Activated T-helper 17 cell treated with anti-CD3 and anti-CD28 coated beads, Interleukin-2, amount 50 U/mL, for 72 hours (primary cell): ENCODE data around the gene TRAM2. TPM values are rescaled to one million over a fixed set of nuclear protein-coding genes. Genes with fewer than 3 reads are reported as not detected.

ENCODE experiments used
- ATAC-seq: fragments of 150-1000 bp; cut with Tn5 transposase; replicated peaks from 2 replicates; pipeline ENCODE4 v1.10.0; 2021; ENCODE audit warnings: mild to moderate bottlenecking, moderate library complexity
- H3K27ac Mint-ChIP-seq: one replicate; pipeline ENCODE4 v1.8.0; 2022; ENCODE audit warnings: mixed read lengths
- H3K27me3 Mint-ChIP-seq: one replicate; pipeline ENCODE4 v1.8.0; 2022; ENCODE audit warnings: mixed read lengths
- H3K36me3 Mint-ChIP-seq: one replicate; pipeline ENCODE4 v1.8.0; 2022; ENCODE audit warnings: low read depth, mild to moderate bottlenecking, mixed read lengths
- H3K4me1 Mint-ChIP-seq: one replicate; pipeline ENCODE4 v1.8.0; 2022; ENCODE audit warnings: mixed read lengths
- H3K4me3 Mint-ChIP-seq: one replicate; pipeline ENCODE4 v1.8.0; 2022; ENCODE audit warnings: mild to moderate bottlenecking, mixed read lengths
- H3K9me3 Mint-ChIP-seq: one replicate; pipeline ENCODE4 v1.8.0; 2022; ENCODE audit warnings: mixed read lengths
- total RNA-seq, 2 donors: library from RNA; stranded (reverse); gene quantifications; one replicate each; pipeline ENCODE4 v1.2.3, GENCODE V29; 2022

TRAM2 gene
- total RNA-seq, 2 donors from 2014 or later = 1.7 to 5.4 TPM

DNA sequence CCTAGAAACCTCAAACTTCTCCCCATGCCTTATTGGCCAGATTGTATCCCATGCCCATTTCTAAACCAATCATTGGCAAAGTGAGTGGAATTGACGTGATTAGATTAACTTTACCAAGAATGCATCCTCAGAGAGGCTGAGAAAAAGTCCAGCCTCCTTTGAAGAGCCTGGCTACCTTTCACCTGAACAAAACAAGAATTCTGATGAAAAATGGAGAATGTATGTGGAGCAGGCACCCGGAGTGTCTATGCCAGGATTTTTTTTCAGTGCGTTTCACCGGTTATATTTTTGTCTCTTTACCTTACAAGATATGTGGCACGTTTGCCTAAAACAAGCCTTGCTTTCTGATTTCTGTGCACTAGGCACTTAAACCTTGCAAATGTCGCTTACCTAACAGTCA lies 6.1 kb upstream of the TRAM2 start:
- H3K36me3 Mint-ChIP-seq = no peaks in the 10 kb centered on the region
- no peaks in the 10 kb centered on the region for H3K4me1 Mint-ChIP-seq
- H3K27ac Mint-ChIP-seq = no peak overlapping the region
- no peaks in the 10 kb centered on the region for H3K9me3 Mint-ChIP-seq
- H3K27me3 Mint-ChIP-seq = no peaks in the 10 kb centered on the region
- ATAC-seq = no peak
- no peak overlapping the region for H3K4me3 Mint-ChIP-seq

DNA sequence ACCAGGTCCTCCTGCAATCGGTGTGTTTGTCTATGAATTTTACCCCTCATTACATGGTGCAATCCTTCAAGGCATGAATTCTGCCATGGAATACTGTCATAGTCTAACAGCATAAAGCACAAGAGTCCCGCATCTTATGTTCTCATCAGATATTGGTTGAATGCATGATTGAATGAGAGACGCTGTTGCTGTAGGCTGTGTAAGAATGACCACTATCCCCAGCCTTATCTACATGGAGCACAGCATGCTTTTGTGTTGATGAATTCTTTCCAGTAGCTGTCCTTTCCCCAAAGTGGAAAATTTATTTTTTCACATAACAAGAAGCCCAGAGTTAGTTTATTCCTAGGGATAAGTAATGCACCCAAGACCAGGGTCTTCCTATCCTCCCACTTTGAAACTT lies 5.6 kb upstream of the TRAM2 start:
- ATAC-seq = no peak
- no peak overlapping the region for H3K4me3 Mint-ChIP-seq
- H3K27me3 Mint-ChIP-seq = no peaks in the 10 kb centered on the region
- H3K27ac Mint-ChIP-seq = no peak overlapping the region
- no peaks in the 10 kb centered on the region for H3K36me3 Mint-ChIP-seq
- H3K4me1 Mint-ChIP-seq = no peaks in the 10 kb centered on the region
- no peaks in the 10 kb centered on the region for H3K9me3 Mint-ChIP-seq

DNA sequence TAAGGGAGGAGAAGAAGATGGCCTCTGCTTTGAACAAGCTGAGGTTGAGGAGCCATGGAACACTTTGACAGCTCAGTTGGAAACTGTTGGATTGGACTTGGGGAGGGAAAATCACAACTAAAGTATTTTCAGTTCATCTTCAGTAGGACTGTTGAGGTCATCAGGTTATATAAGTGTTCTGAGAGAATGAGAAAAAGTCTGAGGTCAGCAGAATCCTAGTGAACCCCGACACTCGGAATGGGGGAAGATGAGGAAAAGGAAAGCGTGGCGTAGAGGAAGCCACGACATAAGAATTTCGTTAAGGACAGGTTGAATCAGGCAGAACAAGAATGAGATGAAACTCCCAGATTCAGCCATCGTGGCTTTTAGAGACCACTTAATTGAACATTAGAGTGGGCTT lies 4.0 kb upstream of the TRAM2 start:
- no peak for ATAC-seq
- Mint-ChIP-seq H3K27me3 (no peaks in the 10 kb centered on the region), H3K4me1 (peaks cover 4% of the 10 kb centered on the region), H3K27ac (no peak overlapping the region), H3K4me3 (no peak overlapping the region), H3K36me3 (no peaks in the 10 kb centered on the region), H3K9me3 (no peaks in the 10 kb centered on the region)

DNA sequence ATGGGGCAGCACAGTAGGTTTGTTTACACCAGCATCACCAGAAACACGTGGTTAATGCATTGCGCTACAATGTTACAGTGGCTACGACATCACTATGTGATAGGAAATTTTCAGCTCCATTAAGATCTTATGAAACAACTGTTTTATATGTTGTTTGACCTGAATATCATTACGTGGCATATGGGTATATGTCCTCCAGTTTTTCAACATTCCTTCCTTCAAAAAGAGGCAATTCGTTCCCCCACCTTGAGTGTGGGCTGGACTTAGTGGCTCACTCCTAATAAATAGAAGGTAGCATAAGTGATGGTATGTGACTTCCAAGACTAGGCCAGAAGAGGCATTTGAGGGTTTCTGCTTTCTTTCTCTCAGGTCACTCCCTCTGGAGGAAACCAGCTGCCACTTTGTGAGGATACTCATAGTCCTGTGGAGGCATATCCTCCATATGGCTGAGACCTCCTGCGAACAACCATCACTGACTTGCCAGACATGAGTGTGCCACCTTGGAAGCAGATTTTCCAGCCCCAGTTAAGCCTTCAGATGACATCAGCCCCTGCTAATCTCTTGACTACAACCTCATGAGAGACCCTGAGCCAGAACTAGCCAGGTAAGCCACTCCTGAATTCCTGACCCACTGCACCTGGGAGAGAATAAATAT lies 2.3 kb upstream of the TRAM2 start:
- peaks cover 19% of the 10 kb centered on the region for H3K4me1 Mint-ChIP-seq
- no peak for ATAC-seq
- no peaks in the 10 kb centered on the region for H3K9me3 Mint-ChIP-seq
- peak overlapping the region; percentile 59 for H3K4me3 Mint-ChIP-seq
- H3K27ac Mint-ChIP-seq = no peak overlapping the region
- H3K36me3 Mint-ChIP-seq = no peaks in the 10 kb centered on the region
- H3K27me3 Mint-ChIP-seq = no peaks in the 10 kb centered on the region

DNA sequence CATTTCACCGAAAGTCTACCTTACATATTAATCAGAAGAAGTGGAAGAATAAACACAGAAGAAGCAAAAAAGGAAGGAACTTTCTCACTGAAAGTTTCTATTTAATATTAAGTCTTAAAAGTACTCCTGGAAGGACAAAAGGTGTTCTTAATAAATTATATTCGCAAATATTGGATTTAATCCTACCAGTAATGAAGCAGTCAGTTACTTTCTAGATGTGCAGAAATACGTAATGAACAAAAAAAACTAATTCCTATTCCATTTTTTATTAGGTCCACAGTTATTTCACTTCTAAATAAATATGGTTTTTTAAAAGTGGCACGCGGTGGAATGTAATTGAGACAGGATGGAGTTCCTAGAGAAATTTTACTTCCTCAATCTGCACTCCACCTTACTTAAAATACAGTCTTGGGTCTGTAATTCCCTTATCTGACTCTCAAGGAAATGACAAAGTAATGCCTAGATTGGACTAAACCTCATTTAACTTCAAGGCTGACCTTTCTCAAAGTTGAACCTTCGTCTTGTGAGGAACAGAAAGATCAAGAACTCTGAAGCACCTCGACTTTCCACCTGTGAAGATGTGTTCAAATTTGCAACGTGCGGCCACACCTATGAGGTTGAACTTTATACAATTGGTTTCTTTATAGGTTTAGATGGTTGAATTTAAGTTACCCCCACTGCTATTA lies 1.1 kb upstream of the TRAM2 start:
- peaks cover 22% of the 10 kb centered on the region for H3K4me1 Mint-ChIP-seq
- H3K27me3 Mint-ChIP-seq = no peaks in the 10 kb centered on the region
- no peak overlapping the region for H3K27ac Mint-ChIP-seq
- H3K36me3 Mint-ChIP-seq = no peaks in the 10 kb centered on the region
- H3K9me3 Mint-ChIP-seq = no peaks in the 10 kb centered on the region
- ATAC-seq = no peak
- peak overlapping the region; percentile 59 for H3K4me3 Mint-ChIP-seq

DNA sequence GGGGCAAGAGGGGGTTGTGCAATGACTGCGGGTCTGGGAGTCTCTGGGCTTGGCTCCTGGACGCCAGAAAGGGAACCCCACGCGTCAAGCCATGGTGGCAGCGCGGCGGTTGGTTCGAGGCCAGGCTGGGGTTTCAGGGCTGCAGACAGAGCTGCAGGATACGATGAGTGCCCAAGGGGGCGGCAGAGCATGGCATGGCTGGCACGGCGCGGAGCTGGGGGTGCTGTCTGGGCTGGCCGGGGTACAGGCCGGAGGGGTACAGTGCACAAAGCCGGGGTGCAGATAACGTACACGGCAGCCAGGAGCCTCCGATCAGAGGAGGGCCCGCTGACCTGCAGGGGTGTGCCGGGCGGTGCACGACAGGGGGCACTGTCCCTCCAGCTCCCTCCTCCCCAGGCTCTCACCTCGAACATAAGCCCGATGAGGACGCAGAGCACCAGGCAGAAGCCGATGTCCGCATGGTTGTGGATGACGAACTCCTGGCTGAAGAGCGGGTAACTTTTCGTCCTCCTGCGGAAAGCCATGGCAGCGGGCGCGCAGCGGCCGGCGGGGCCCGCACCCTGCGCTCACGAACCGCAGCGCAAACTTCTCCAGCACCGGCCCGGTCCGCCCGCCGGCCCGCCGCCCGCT lies 353 bp downstream of the TRAM2 start:
- Mint-ChIP-seq H3K27me3 (no peaks in the 10 kb centered on the region), H3K36me3 (no peaks in the 10 kb centered on the region), H3K4me1 (peaks cover 22% of the 10 kb centered on the region), H3K4me3 (peak overlapping the region; percentile 65), H3K27ac (peak overlapping the region; percentile 56), H3K9me3 (no peaks in the 10 kb centered on the region)
- ATAC-seq = peak; percentile 77

DNA sequence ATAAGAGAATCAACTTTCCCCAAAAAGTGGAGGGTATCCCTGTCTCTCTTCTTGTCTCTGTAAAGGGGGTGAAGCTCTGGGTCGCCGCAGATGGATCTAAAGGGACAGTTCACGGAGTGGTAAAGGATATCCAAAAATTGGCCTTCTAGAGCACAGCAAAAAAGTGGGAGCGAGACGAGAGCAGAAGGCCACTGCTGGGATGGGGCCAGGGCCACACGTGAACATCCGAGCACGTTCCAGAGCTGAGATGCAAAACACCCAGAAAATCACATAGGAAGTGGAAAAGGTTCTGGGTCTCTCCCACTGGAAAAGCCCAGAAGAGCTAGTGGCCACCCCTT lies 837 bp downstream of the TRAM2 start:
- Mint-ChIP-seq H3K4me3 (peak overlapping the region; percentile 65), H3K9me3 (no peaks in the 10 kb centered on the region), H3K4me1 (peaks cover 22% of the 10 kb centered on the region), H3K27me3 (no peaks in the 10 kb centered on the region), H3K36me3 (no peaks in the 10 kb centered on the region), H3K27ac (peak overlapping the region; percentile 56)
- no peak for ATAC-seq

DNA sequence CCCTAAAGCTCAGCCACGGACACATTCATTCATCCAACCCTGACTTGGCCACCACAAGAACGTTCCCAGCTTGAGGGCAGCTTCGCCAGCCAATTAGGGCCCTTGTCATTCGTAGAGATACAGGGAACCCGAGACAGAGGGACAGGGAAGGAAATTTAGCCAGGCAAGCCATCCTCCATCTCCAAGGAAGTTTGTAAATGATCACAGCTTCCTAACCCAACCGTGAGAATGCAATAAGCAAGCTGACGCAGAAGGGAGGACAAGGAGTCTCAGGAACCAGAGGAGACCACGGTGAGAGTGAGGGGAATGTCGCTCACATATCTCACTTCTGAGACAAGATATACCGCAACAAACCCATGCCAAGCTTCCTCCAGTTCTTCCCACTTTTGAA lies 1.4 kb downstream of the TRAM2 start:
- H3K36me3 Mint-ChIP-seq = no peaks in the 10 kb centered on the region
- H3K9me3 Mint-ChIP-seq = no peaks in the 10 kb centered on the region
- H3K4me3 Mint-ChIP-seq = peak overlapping the region; percentile 65
- no peaks in the 10 kb centered on the region for H3K27me3 Mint-ChIP-seq
- H3K4me1 Mint-ChIP-seq = peaks cover 22% of the 10 kb centered on the region
- peak overlapping the region; percentile 56 for H3K27ac Mint-ChIP-seq
- ATAC-seq = no peak

DNA sequence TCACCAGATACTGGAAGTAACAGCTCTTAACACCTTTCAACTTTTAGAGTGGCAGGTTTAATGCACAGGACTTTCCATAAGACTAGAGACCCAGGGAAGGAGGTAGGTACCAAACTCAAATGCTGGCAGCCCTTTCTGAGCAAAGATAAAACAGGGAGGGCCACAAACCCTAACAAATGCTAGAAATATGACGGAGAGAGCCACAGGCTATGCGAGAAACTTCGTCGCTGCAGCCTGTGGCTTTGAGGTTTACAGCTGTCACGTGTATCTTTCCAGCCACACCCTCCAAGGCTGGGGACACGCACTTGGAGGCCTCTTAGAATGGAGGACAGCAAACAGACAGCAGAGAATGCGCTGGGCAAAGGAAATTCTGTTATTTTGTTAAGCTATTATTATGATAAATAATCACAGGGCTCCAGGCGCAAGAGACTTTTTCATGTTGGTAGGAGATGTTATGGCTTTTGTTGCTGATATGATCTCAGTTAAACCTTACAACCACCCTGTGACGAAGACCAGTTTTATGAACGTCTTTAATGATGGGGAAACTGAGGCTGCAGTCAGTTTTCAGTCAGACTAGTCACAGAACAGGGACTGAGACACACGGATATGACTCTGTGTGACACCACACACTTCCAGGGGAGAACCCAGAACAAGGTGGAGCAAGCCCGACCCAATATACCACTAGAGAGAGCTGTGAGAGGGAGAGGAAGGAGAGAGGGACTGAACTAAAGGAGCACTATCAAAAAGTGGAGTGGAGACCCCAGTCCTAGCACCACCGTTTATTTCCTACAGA lies 2.0 kb downstream of the TRAM2 start:
- Mint-ChIP-seq H3K9me3 (no peaks in the 10 kb centered on the region), H3K4me3 (peak overlapping the region; percentile 65), H3K36me3 (no peaks in the 10 kb centered on the region), H3K27ac (peak overlapping the region; percentile 67), H3K4me1 (peaks cover 22% of the 10 kb centered on the region), H3K27me3 (no peaks in the 10 kb centered on the region)
- peak; percentile 59 for ATAC-seq

DNA sequence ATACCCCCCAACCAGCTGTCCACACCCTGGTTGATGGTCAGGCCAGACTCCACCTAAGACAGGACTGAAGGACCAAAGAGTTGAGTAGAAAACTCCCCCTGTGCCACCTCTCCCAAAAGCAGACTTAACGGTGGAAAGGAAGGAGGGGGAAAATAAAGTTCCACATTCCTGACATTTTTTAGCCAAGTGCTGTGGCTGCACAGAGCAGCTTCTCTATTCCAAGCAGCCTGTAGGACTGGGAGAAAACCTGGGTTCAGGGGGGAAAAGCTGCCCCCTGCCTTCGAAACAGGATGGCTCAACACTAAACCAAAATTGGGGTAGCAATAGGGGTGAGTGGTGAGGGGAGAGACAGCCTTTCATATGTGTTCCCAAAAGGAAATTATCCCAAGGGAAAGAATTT lies 3.6 kb downstream of the TRAM2 start:
- ATAC-seq = no peak
- Mint-ChIP-seq H3K27me3 (no peaks in the 10 kb centered on the region), H3K27ac (no peak overlapping the region), H3K4me3 (no peak overlapping the region), H3K4me1 (peaks cover 23% of the 10 kb centered on the region), H3K9me3 (no peaks in the 10 kb centered on the region), H3K36me3 (no peaks in the 10 kb centered on the region)

DNA sequence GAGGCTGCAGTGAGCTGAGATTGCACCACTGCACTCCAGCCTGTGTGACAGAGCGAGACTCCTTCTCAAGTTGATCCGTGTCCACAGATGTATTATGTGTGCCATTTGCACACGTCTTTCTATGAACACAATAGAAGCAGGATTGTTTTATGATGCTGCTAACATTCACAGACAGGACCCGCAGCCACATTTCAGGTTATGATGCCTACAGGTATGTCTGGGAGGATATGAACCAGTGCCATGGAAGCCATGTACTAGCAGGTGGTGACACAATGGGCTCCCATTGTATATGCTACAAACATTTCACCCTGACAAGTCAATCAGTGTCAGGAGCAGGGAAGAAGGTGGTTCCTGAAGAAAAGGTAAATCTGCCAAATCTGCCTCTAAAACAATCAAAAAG lies 4.3 kb downstream of the TRAM2 start:
- no peak overlapping the region for H3K4me3 Mint-ChIP-seq
- H3K4me1 Mint-ChIP-seq = peaks cover 26% of the 10 kb centered on the region
- no peaks in the 10 kb centered on the region for H3K27me3 Mint-ChIP-seq
- H3K36me3 Mint-ChIP-seq = no peaks in the 10 kb centered on the region
- no peak for ATAC-seq
- no peak overlapping the region for H3K27ac Mint-ChIP-seq
- H3K9me3 Mint-ChIP-seq = no peaks in the 10 kb centered on the region

DNA sequence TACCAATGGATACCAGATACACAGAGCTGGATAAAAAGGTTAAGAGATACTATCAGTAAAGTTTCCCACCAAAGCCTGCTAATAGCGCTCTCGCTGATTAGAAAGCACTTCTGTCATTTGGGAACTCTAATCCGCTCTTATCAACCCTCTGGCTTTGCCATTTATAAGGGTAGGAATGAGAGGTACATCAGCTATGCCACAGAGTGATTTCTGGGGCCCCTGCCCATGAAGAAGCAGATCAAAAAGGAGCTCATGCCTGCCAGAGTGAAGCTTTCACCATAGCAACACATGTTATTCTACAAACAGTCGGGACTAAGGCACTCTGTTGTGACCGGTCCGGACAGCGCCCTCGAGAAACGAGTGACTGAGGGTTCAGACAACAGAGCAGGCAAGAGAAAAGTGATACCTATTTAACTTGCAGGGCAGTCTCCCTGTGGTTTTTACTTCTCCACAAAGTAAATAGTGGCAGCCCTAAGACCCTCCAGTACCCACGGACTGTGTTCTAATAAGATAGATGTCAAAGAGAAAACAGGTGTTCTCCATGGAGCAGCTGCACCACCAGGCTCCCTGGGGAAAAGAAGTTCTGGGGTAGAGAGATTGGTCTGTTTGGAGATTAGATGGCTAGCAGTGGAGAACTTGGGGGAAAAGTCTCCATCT lies 5.6 kb downstream of the TRAM2 start:
- Mint-ChIP-seq H3K4me3 (no peak overlapping the region), H3K36me3 (no peaks in the 10 kb centered on the region), H3K27me3 (no peaks in the 10 kb centered on the region), H3K9me3 (no peaks in the 10 kb centered on the region), H3K4me1 (peaks cover 32% of the 10 kb centered on the region), H3K27ac (no peak overlapping the region)
- ATAC-seq = no peak

DNA sequence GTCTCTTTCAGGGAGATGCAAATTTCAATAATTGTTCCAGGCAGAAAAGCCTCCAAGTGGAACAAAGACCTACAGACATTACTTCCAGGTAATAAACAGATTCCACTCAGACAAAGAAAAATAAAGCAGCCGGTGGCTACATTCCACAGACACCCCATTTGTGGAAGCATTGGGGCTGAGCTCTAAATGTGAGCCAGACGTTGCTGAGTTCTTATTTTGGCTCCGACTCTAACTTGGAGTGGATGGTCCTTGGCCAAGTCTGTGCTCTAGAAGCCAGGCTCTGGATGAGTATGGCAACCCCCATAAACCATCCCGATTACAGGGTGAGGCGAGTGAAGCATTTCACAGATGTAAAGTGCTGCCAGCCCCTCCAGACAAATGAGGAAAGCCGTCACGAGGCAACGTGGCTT lies 6.6 kb downstream of the TRAM2 start:
- no peak overlapping the region for H3K27ac Mint-ChIP-seq
- H3K9me3 Mint-ChIP-seq = no peaks in the 10 kb centered on the region
- H3K4me1 Mint-ChIP-seq = peaks cover 27% of the 10 kb centered on the region
- ATAC-seq = no peak
- no peaks in the 10 kb centered on the region for H3K36me3 Mint-ChIP-seq
- H3K27me3 Mint-ChIP-seq = no peaks in the 10 kb centered on the region
- H3K4me3 Mint-ChIP-seq = no peak overlapping the region

DNA sequence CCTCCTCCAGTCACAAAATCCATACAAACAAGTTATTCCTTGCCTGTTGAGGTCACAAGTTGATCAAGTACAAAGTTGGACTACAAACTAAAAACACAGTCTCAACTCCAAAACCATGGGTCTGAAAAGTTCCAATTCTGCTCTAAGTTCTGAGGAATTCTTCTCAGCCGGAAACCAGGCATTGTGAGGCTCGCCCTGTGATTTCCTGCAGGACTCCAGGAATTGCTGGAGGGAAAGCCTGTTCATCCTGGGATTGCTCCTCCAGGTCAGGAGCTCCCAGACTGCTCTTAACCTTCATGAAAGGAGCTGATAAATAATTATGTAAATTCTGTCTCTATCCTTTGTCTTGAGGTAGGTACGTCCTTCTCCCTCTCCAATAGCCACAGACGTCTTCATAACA lies 8.5 kb downstream of the TRAM2 start:
- Mint-ChIP-seq H3K4me1 (peaks cover 22% of the 10 kb centered on the region), H3K9me3 (no peaks in the 10 kb centered on the region), H3K4me3 (no peak overlapping the region), H3K27ac (no peak overlapping the region), H3K27me3 (no peaks in the 10 kb centered on the region), H3K36me3 (no peaks in the 10 kb centered on the region)
- ATAC-seq = no peak
